KMS-11 (cell line): ENCODE measurements around the gene LARP4B.

Experiments used
- H2AFZ ChIP-seq: fragments of 200-600 bp; sonication (generic); 2 replicates; pipeline ENCODE4 v1.6.1; 2016; ENCODE audit warnings: antibody characterized with exemption, mixed run types, low read depth
- H3K27ac ChIP-seq: fragments of 200-600 bp; sonication (generic); 2 replicates; pipeline ENCODE4 v1.6.1; 2016; ENCODE audit warnings: mild to moderate bottlenecking, mixed run types
- H3K27me3 ChIP-seq: fragments of 200-600 bp; sonication (generic); 2 replicates; pipeline ENCODE4 v1.6.1; 2017; ENCODE audit warnings: mild to moderate bottlenecking, low read depth, mixed run types, moderate library complexity; ENCODE audit not compliant: insufficient read depth
- H3K36me3 ChIP-seq: fragments of 200-600 bp; sonication (generic); 2 replicates; pipeline ENCODE4 v1.6.1; 2017; ENCODE audit warnings: mild to moderate bottlenecking, mixed run types; ENCODE audit not compliant: insufficient read depth
- H3K4me1 ChIP-seq: fragments of 200-600 bp; sonication (generic); 2 replicates; pipeline ENCODE4 v1.6.1; 2016; ENCODE audit warnings: mild to moderate bottlenecking, low read depth, mixed run types; ENCODE audit not compliant: poor library complexity, severe bottlenecking
- H3K4me2 ChIP-seq: fragments of 200-600 bp; sonication (generic); 2 replicates; pipeline ENCODE4 v1.7.0; 2016; ENCODE audit warnings: mild to moderate bottlenecking, mixed run types
- H3K4me3 ChIP-seq: fragments of 200-600 bp; sonication (generic); IDR thresholded peaks from 2 replicates; pipeline ENCODE4 v1.6.1; 2017; ENCODE audit warnings: low read depth, low read length, mixed read lengths; ENCODE audit not compliant: insufficient read depth
- H3K79me2 ChIP-seq: fragments of 200-600 bp; sonication (generic); 2 replicates; pipeline ENCODE4 v1.6.1; 2016; ENCODE audit warnings: low read depth, mixed run types; ENCODE audit not compliant: insufficient read depth
- H3K9ac ChIP-seq: fragments of 200-600 bp; sonication (generic); 2 replicates; pipeline ENCODE4 v1.6.1; 2016; ENCODE audit warnings: mild to moderate bottlenecking, mixed run types
- H4K20me1 ChIP-seq: fragments of 200-600 bp; sonication (generic); 2 replicates; pipeline ENCODE4 v1.6.1; 2016; ENCODE audit warnings: mild to moderate bottlenecking, mixed run types; ENCODE audit not compliant: insufficient read depth
- TF ChIP-seq, protein P1 (sequence below): fragments of 200-600 bp; sonication (generic); conservative IDR thresholded peaks from 2 replicates; pipeline ENCODE4 v1.6.1; 2017; ENCODE audit warnings: low read depth, mild to moderate bottlenecking, antibody characterized with exemption, low read length, moderate library complexity, mixed read lengths

The LARP4B gene

DNA sequence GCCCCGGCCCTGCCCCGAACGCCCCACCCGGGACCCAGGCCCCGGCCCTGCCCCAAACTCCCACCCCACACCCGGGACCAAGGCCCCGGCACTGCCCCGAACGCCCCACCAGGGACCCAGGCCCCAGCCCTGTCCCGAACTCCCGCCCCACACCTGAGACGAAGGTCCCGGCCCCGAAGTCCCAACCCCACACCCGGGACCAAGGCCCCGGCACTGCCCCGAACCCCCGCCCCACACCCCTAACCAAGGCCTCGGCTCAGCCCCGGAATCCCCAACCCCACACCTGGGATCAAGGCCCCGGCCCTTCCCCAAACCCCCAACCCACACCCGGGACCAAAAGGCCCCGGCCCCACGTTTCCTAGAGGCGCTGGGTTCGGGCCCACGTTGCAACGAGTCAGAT is 1.1 kb upstream of the LARP4B start:
- no peak overlapping the region for H3K27ac ChIP-seq
- no peaks in the 10 kb centered on the region for H3K27me3 ChIP-seq
- H3K9ac ChIP-seq: peak overlapping the region; percentile 73; the same call in 1 of the 2 replicates
- no peak overlapping the region for H3K4me3 ChIP-seq
- H2AFZ ChIP-seq: no peak overlapping the region
- H4K20me1 ChIP-seq: peaks cover 27% of the 10 kb centered on the region
- no peaks in the 10 kb centered on the region for H3K36me3 ChIP-seq
- TF ChIP-seq, protein P1, sequence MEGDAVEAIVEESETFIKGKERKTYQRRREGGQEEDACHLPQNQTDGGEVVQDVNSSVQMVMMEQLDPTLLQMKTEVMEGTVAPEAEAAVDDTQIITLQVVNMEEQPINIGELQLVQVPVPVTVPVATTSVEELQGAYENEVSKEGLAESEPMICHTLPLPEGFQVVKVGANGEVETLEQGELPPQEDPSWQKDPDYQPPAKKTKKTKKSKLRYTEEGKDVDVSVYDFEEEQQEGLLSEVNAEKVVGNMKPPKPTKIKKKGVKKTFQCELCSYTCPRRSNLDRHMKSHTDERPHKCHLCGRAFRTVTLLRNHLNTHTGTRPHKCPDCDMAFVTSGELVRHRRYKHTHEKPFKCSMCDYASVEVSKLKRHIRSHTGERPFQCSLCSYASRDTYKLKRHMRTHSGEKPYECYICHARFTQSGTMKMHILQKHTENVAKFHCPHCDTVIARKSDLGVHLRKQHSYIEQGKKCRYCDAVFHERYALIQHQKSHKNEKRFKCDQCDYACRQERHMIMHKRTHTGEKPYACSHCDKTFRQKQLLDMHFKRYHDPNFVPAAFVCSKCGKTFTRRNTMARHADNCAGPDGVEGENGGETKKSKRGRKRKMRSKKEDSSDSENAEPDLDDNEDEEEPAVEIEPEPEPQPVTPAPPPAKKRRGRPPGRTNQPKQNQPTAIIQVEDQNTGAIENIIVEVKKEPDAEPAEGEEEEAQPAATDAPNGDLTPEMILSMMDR: no peak
- H3K4me1 ChIP-seq: peaks cover 16% of the 10 kb centered on the region
- H3K79me2 ChIP-seq: peaks cover 31% of the 10 kb centered on the region
- H3K4me2 ChIP-seq: no peak overlapping the region

DNA sequence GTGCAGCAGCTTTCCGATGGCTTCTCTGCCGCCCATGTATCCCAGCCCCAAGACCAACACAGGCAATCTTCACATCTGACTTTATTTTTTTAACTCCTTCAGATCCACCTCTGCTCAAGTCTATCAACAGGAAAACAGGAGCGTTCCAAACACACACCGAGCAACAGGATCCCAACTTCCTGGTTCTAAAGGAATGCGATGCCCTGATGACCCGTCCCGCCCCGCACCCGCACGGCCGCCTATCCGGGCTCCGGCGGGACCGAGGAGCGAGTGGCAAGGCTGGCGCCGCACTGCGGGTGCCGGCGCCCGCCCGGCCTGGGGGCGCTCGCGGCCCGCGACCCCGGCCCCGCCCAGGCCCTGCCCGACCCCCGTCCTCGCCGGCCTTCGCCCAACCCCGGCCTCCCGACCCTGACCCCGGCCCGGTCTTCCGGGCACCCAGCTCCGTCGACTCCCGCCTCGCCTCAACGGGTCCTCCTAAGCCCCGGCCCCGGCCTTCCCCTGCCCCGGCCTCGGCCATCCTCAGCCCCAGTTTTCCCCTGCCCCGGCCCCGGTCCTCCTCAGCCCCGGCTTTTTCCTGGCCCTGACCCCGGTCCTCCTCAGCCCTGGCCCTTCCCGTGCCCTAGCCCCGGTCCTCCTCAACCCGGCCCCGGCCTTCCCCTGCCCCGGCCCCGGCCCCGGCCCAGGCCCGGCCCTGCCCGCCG is 730 bp downstream of the LARP4B start:
- peaks cover 46% of the 10 kb centered on the region for H4K20me1 ChIP-seq
- H3K4me3 ChIP-seq: no peak overlapping the region
- H3K4me1 ChIP-seq: peaks cover 32% of the 10 kb centered on the region
- peak overlapping the region; percentile 75; the same call in 1 of the 2 replicates for H3K9ac ChIP-seq
- H3K27ac ChIP-seq: peak overlapping the region; percentile 61
- TF ChIP-seq, protein P1: no peak
- no peak overlapping the region for H2AFZ ChIP-seq
- peak overlapping the region; percentile 75 for H3K4me2 ChIP-seq
- H3K36me3 ChIP-seq: peaks cover 6% of the 10 kb centered on the region; the same call in 1 of the 2 replicates
- peaks cover 49% of the 10 kb centered on the region for H3K79me2 ChIP-seq
- H3K27me3 ChIP-seq: no peaks in the 10 kb centered on the region

DNA sequence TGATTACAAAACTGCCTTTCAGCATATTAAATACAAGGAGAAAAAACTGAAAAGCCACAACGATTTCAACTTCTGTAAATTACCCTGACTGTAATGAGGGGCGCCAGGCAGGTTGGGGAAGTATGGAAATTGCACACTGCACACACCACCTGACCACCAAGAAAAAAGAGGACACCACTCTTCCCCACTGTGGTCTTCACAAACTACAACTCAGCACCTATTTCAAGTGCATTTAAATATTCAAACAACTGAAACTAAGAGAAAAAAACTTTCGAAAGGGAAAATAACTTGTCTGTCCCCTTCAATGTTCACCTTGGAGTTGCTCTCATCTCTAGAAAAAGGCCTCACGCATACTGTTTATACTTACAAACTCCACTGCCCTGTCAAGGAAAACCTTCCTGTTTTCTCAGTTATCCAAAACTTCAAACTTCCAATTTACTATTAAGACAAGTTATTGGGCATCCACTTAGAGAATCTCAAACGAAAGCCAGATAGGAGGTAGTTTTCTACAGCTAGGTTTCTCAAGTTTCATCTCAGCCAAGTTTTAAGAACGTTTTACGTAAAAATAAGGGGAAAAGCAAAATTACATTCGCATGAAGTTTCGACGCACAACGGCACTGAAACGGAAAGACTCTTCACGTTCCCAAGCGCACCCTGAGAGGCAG is 1.4 kb downstream of the LARP4B start:
- TF ChIP-seq, protein P1: no peak
- no peaks in the 10 kb centered on the region for H3K27me3 ChIP-seq
- H3K4me3 ChIP-seq: no peak overlapping the region
- H3K9ac ChIP-seq: peak overlapping the region; percentile 75; the same call in 1 of the 2 replicates
- peaks cover 56% of the 10 kb centered on the region for H3K79me2 ChIP-seq
- peaks cover 6% of the 10 kb centered on the region; the same call in 1 of the 2 replicates for H3K36me3 ChIP-seq
- no peak overlapping the region for H2AFZ ChIP-seq
- peak overlapping the region; percentile 61 for H3K27ac ChIP-seq
- H3K4me2 ChIP-seq: peak overlapping the region; percentile 75
- peaks cover 35% of the 10 kb centered on the region for H3K4me1 ChIP-seq
- H4K20me1 ChIP-seq: peaks cover 52% of the 10 kb centered on the region

DNA sequence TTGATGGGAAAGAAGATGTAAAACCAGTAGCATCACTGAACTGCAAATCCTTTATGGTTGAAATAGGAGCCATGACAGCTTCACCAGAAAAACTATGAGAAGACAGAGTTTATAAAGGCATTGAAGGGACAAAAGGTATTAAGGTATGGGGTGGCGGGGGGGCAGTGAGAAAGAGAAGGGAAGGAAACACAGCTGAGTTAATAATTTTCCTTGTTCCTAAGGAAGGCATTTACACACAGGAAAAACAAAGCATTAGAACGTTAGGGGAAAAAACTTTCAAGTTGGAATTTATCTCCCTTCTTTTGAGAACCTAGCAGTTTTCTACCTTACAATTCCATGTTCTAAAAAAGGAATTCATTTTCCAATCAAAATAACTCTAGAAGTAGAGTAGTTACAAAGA is 4.4 kb downstream of the LARP4B start:
- Histone ChIP-seq H3K36me3 (peaks cover 6% of the 10 kb centered on the region; the same call in 1 of the 2 replicates), H3K9ac (no peak overlapping the region), H2AFZ (no peak overlapping the region), H3K27me3 (no peaks in the 10 kb centered on the region), H4K20me1 (peaks cover 73% of the 10 kb centered on the region), H3K79me2 (peaks cover 86% of the 10 kb centered on the region), H3K4me3 (no peak overlapping the region), H3K4me1 (peaks cover 37% of the 10 kb centered on the region), H3K4me2 (no peak overlapping the region; the same call in 1 of the 2 replicates), H3K27ac (no peak overlapping the region)
- TF ChIP-seq, protein P1: no peak
